ENCODE measurements around the gene BLVRB. TPM values are rescaled to one million over a fixed set of nuclear protein-coding genes. Genes with fewer than 3 reads are reported as not detected.
"Not testable (repeated sequence)": the region's sequence is repeated elsewhere in the genome, so short reads cannot be mapped to it uniquely, and the experiment has no call there.

Gene BLVRB
- total RNA-seq, 1 donor from 2014 or later = 141 TPM

DNA sequence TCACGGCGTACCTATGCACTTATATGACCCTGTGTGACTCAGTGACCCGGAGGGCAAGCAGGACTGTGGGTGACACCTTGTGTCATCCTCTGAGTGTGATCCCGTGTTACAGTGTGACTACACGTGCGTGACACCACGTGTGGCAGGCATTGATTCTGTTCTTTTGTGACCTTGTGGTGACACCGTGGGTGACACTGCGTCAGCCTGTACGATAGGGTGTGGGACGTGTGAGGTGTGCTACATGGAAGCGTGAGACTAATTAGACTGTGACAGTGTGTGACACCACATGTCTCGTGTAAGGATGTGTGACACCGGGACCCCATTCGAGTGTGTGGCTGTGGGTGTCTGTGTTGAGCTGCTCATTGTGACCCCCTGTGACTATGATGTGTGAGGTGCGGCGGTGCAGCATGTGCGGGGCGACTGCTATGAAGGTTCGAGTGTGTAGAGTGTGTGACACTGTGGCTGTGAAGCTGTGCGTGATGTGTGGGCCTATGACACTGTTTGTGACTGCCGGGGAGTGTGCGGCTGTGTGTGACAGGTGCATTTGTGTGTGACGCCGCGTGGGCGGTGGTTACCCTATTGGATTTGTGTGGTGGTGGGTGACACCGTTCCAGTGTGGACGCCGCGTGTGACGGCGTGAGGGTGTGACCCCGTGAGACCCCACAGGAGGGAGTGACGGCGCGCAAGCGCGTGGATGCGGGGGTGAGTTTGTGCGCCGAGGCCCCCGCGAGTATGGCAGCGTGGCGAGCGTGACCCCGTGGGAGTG, 857 bp upstream of the BLVRB start:
- peak overlapping the region; percentile 75 to 92 (median 81) for H3K9ac ChIP-seq (ENCODE audit: low read depth in 1 of 3, low read length in 3 of 3)
- peak overlapping the region; percentile 95 for H3K27ac ChIP-seq (ENCODE audit: low read depth, low read length)
- H3K4me1 ChIP-seq (ENCODE audit: control insufficient read depth in 3 of 3, insufficient read depth in 3 of 3, low read length in 3 of 3) = peaks cover 25 to 28% (median 27%) of the 10 kb centered on the region in 3 donors
- no peaks in the 10 kb centered on the region for H3K9me3 ChIP-seq (ENCODE audit: control insufficient read depth in 3 of 3, low read length in 3 of 3)
- H3K27me3 ChIP-seq (ENCODE audit: control insufficient read depth in 3 of 3, insufficient read depth in 3 of 3, low read length in 3 of 3) = no peaks in the 10 kb centered on the region
- H3K36me3 ChIP-seq (ENCODE audit: control insufficient read depth in 3 of 3, insufficient read depth in 3 of 3, low read length in 3 of 3) = peaks cover 0 to 4% (median 2%) of the 10 kb centered on the region in 3 donors
- peak overlapping the region; percentile 92 to 94 (median 92) for H3K4me3 ChIP-seq (ENCODE audit: low read length in 3 of 3)

DNA sequence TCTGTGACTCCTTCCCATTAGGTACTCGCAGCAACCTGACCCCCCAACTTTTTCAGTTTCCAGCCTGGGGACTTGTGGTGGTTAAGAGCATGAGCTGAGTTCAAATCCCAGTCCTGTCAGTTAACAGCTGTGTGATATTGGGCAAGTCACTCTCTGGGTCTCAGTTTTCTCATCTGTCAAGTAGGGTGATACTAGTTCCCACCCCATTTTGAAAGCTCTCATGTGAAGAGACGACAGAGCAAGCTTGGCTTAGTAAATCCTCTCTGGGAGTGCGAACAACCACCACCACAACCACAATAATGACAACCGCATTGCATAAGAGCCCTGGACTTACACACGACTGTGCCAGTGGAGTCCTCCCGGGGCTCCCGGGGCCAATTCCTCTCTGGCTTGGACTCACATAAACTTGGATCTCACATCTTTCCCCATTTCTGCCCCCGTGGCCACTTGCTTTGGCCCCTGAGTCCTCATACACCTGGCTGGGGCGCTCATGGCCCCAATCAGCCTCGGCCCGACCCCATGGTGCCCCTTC, 454 bp downstream of the BLVRB start:
- peaks cover 0 to 4% (median 2%) of the 10 kb centered on the region in 3 donors for H3K36me3 ChIP-seq (ENCODE audit: control insufficient read depth in 3 of 3, insufficient read depth in 3 of 3, low read length in 3 of 3)
- peak overlapping the region; percentile 87 to 92 (median 91) for H3K4me3 ChIP-seq (ENCODE audit: low read length in 3 of 3)
- peaks cover 25 to 31% (median 27%) of the 10 kb centered on the region in 3 donors for H3K4me1 ChIP-seq (ENCODE audit: control insufficient read depth in 3 of 3, insufficient read depth in 3 of 3, low read length in 3 of 3)
- H3K27ac ChIP-seq (ENCODE audit: low read depth, low read length) = peak overlapping the region; percentile 95
- no peaks in the 10 kb centered on the region for H3K9me3 ChIP-seq (ENCODE audit: control insufficient read depth in 3 of 3, low read length in 3 of 3)
- peak overlapping the region; percentile 86 to 92 (median 86) for H3K9ac ChIP-seq (ENCODE audit: low read depth in 1 of 3, low read length in 3 of 3)
- H3K27me3 ChIP-seq (ENCODE audit: control insufficient read depth in 3 of 3, insufficient read depth in 3 of 3, low read length in 3 of 3) = no peaks in the 10 kb centered on the region

DNA sequence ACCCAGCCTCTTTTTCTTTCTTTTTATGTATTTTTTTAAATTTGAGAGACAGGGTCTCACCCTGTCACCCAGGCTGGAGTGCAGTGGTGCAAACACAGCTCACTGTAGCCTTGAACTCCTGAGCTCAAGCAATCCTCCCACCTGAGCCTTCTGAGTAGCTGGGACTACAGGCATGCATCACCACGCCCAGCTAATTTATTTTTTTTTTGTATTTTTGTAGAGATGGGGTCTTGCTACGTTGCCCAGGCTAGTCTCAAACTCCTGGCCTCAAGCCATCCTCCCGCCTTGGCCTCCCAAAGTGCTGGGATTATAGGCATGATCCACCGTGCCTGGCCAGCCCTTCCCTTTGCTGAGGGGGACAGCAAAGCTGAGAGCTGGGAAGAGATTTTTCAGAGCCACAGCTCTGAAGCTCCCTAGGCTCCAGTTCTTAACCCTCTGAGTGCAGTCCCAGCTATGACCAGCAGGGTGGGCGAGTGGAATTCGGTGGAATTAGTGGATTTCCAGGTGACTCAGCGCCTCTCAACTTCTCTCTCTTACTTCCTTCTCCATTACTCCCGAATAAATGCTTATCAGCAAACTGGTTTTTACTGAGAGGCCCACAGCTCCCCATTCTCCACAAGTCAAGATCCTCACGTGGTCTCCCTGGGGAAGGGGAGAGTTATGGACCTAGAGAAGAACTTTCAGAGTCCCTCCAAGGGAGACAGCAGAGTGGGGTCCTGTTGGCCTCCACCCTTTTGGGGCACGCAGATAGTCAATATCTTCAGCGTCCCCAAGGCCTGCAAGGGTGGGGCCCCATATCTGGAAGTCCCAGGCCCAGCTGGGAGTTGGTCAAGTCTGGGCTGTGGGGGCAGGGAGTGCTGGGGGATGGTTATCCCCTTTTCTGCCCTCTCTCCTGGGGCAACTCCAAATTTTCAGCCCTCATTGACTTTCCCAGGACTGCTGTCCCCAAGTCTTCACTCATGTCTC, 1.2 kb downstream of the BLVRB start:
- H3K4me3 ChIP-seq (ENCODE audit: low read length in 3 of 3) = peak overlapping the region; percentile 87 to 92 (median 91)

DNA sequence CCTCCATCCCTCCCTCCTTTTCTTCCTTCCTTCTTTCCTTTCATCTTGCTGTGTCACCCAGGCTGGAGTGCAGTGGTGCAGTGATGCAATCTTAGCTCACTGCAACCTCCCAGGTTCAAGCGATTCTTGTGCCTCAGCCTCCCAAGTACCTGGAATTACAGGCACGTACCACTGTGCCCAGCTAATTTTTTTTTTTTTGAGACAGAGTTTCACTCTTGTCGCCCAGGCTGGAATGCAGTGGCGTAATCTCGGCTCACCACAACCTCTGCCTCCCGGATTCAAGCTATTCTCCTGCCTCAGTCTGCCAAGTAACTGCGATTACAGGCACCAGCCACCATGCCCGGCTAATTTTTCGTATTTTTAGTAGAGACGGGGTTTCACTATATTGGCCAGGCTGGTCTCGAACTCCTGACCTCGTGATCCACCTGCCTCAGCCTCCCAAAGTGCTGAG, 1.9 kb downstream of the BLVRB start:
- peaks cover 25 to 31% (median 27%) of the 10 kb centered on the region in 3 donors for H3K4me1 ChIP-seq (ENCODE audit: control insufficient read depth in 3 of 3, insufficient read depth in 3 of 3, low read length in 3 of 3)

More for the DNA sequence above, 1.2 kb downstream of the BLVRB start:
- Histone ChIP-seq H3K27ac (ENCODE audit: low read depth, low read length) (peak overlapping the region; percentile 95), H3K36me3 (ENCODE audit: control insufficient read depth in 3 of 3, insufficient read depth in 3 of 3, low read length in 3 of 3) (peaks cover 0 to 4% (median 2%) of the 10 kb centered on the region in 3 donors), H3K27me3 (ENCODE audit: control insufficient read depth in 3 of 3, insufficient read depth in 3 of 3, low read length in 3 of 3) (no peaks in the 10 kb centered on the region), H3K4me1 (ENCODE audit: control insufficient read depth in 3 of 3, insufficient read depth in 3 of 3, low read length in 3 of 3) (peaks cover 25 to 31% (median 27%) of the 10 kb centered on the region in 3 donors), H3K9me3 (ENCODE audit: control insufficient read depth in 3 of 3, low read length in 3 of 3) (no peaks in the 10 kb centered on the region), H3K9ac (ENCODE audit: low read depth in 1 of 3, low read length in 3 of 3) (peak overlapping the region; percentile 86 to 92 (median 86))

DNA sequence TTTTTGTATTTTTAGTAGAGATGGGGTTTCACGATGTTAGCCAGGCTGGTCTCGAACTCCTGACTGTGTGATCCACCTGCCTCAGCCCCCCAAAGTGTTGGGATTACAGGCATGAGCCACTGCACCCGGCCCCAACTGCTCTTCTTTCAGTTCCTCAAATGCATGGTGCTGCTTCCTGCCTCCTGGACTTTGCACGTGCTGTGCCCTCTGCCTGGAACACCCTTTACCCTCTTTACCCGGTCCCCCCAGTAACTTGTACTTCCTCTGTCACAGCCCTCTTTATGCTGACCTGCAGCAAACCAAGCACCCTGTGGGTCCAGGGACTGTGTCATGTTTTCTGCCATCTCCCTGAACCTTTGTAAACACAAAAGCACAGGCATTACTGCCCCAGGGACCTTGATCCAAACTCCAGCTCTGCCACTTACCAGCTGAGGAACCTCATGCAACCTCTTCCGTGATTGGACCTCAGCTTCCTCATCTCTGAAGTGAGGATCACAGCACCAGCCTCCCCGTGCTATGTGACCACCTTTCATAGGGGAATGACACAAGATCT, 3.8 kb downstream of the BLVRB start:
- H3K27ac ChIP-seq (ENCODE audit: low read depth, low read length) = no peak overlapping the region
- H3K4me1 ChIP-seq (ENCODE audit: control insufficient read depth in 3 of 3, insufficient read depth in 3 of 3, low read length in 3 of 3) = peaks cover 21 to 27% (median 25%) of the 10 kb centered on the region in 3 donors
- no peaks in the 10 kb centered on the region for H3K27me3 ChIP-seq (ENCODE audit: control insufficient read depth in 3 of 3, insufficient read depth in 3 of 3, low read length in 3 of 3)
- no peaks in the 10 kb centered on the region for H3K9me3 ChIP-seq (ENCODE audit: control insufficient read depth in 3 of 3, low read length in 3 of 3)
- H3K9ac ChIP-seq (ENCODE audit: low read depth in 1 of 3, low read length in 3 of 3) = no peak overlapping the region
- H3K36me3 ChIP-seq (ENCODE audit: control insufficient read depth in 3 of 3, insufficient read depth in 3 of 3, low read length in 3 of 3) = peaks cover 9 to 12% (median 11%) of the 10 kb centered on the region in 3 donors
- no peak overlapping the region for H3K4me3 ChIP-seq (ENCODE audit: low read length in 3 of 3)

More for the DNA sequence above, 1.9 kb downstream of the BLVRB start:
- H3K9me3 ChIP-seq (ENCODE audit: control insufficient read depth in 3 of 3, low read length in 3 of 3); H3K36me3 ChIP-seq (ENCODE audit: control insufficient read depth in 3 of 3, insufficient read depth in 3 of 3, low read length in 3 of 3); H3K9ac ChIP-seq (ENCODE audit: low read depth in 1 of 3, low read length in 3 of 3); H3K4me3 ChIP-seq (ENCODE audit: low read length in 3 of 3); H3K27me3 ChIP-seq (ENCODE audit: control insufficient read depth in 3 of 3, insufficient read depth in 3 of 3, low read length in 3 of 3): not testable (repeated sequence)
- peak overlapping the region; percentile 95 for H3K27ac ChIP-seq (ENCODE audit: low read depth, low read length)

DNA sequence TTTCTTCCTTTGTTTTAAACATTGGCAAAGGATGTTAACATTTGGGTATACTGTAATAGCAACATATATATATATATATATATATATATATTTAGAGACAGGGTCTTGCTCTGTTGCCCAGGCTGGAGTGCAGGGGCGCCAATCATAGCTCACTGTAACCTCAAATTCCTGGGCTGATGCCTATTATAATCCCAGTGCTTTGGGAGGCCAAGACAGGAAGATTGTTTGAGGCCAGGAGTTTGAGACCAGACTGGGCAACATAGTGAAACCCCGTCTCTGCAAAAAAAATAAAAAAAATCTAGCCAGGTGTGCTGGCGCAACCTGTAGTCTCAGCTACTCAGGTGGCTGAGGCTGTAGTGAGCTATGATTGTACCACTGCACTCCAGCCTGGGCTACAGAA, 5.4 kb downstream of the BLVRB start:
- Histone ChIP-seq H3K27me3 (ENCODE audit: control insufficient read depth in 3 of 3, insufficient read depth in 3 of 3, low read length in 3 of 3) (no peaks in the 10 kb centered on the region), H3K4me3 (ENCODE audit: low read length in 3 of 3) (no peak overlapping the region), H3K27ac (ENCODE audit: low read depth, low read length) (no peak overlapping the region)

DNA sequence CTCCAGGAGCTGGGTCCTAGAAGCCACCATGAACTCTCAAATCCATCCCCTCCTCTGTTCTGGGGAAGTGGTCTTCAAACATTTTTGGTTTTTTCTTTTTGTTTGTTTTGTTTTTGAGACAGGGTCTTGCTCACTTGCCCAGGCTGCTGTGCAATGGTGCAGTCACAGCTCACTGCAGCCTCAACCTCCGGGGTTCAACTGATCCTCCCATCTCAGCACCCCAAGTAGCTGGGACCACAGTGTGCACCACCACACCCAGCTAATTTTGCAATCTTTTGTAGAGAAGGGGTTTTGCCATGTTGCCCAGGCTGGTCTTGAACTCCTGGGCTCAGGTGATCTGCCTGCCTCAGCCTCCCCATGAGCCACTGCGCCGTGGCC, 7.0 kb downstream of the BLVRB start:
- H3K9me3 ChIP-seq (ENCODE audit: control insufficient read depth in 3 of 3, low read length in 3 of 3) = no peaks in the 10 kb centered on the region
- no peak overlapping the region for H3K27ac ChIP-seq (ENCODE audit: low read depth, low read length)
- no peaks in the 10 kb centered on the region for H3K27me3 ChIP-seq (ENCODE audit: control insufficient read depth in 3 of 3, insufficient read depth in 3 of 3, low read length in 3 of 3)
- no peak overlapping the region for H3K9ac ChIP-seq (ENCODE audit: low read depth in 1 of 3, low read length in 3 of 3)
- no peak overlapping the region for H3K4me3 ChIP-seq (ENCODE audit: low read length in 3 of 3)
- H3K36me3 ChIP-seq (ENCODE audit: control insufficient read depth in 3 of 3, insufficient read depth in 3 of 3, low read length in 3 of 3) = peaks cover 9 to 15% (median 14%) of the 10 kb centered on the region in 3 donors
- H3K4me1 ChIP-seq (ENCODE audit: control insufficient read depth in 3 of 3, insufficient read depth in 3 of 3, low read length in 3 of 3) = peaks cover 0 to 5% (median 0%) of the 10 kb centered on the region in 3 donors

More for the DNA sequence above, 5.4 kb downstream of the BLVRB start:
- Histone ChIP-seq H3K9ac (ENCODE audit: low read depth in 1 of 3, low read length in 3 of 3) (no peak overlapping the region), H3K9me3 (ENCODE audit: control insufficient read depth in 3 of 3, low read length in 3 of 3) (no peaks in the 10 kb centered on the region), H3K4me1 (ENCODE audit: control insufficient read depth in 3 of 3, insufficient read depth in 3 of 3, low read length in 3 of 3) (peaks cover 11 to 16% (median 13%) of the 10 kb centered on the region in 3 donors), H3K36me3 (ENCODE audit: control insufficient read depth in 3 of 3, insufficient read depth in 3 of 3, low read length in 3 of 3) (peaks cover 9 to 14% (median 13%) of the 10 kb centered on the region in 3 donors)

DNA sequence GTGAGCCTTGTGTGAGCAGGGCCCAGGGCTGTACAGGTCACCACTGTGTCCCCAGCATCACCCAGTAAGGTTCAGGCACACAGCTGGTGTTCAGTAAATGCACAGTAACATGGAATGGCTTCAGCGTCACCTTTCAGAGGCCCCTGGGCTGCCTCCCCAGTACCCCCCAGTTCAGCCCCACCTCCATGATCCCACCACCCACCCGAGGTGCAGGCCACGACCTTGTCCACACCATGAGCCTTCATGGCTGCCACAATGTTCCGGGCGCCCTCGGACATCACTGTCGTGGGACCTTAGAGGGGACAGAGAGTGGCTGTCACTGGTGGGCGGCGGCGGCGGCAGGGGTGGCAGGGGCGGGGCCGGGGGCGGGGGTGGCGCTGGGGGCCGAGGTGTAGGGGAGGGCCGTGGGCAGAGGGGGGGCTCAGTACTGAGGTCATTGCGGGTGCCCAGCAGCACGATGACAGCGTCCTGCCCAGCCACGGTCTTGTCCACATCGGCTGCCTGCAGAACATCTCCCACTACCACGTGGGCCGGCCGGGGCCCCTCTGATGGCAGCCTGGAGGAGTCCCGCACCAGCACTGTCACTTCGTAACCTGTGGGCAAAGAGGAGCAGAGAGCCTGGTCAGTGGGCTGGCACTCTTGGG, 7.5 kb downstream of the BLVRB start:
- no peak overlapping the region for H3K27ac ChIP-seq (ENCODE audit: low read depth, low read length)
- peaks cover 0 to 5% (median 0%) of the 10 kb centered on the region in 3 donors for H3K4me1 ChIP-seq (ENCODE audit: control insufficient read depth in 3 of 3, insufficient read depth in 3 of 3, low read length in 3 of 3)
- H3K36me3 ChIP-seq (ENCODE audit: control insufficient read depth in 3 of 3, insufficient read depth in 3 of 3, low read length in 3 of 3) = peaks cover 11 to 15% (median 14%) of the 10 kb centered on the region in 3 donors
- H3K27me3 ChIP-seq (ENCODE audit: control insufficient read depth in 3 of 3, insufficient read depth in 3 of 3, low read length in 3 of 3) = no peaks in the 10 kb centered on the region
- no peak overlapping the region for H3K4me3 ChIP-seq (ENCODE audit: low read length in 3 of 3)
- H3K9me3 ChIP-seq (ENCODE audit: control insufficient read depth in 3 of 3, low read length in 3 of 3) = no peaks in the 10 kb centered on the region
- no peak overlapping the region for H3K9ac ChIP-seq (ENCODE audit: low read depth in 1 of 3, low read length in 3 of 3)

DNA sequence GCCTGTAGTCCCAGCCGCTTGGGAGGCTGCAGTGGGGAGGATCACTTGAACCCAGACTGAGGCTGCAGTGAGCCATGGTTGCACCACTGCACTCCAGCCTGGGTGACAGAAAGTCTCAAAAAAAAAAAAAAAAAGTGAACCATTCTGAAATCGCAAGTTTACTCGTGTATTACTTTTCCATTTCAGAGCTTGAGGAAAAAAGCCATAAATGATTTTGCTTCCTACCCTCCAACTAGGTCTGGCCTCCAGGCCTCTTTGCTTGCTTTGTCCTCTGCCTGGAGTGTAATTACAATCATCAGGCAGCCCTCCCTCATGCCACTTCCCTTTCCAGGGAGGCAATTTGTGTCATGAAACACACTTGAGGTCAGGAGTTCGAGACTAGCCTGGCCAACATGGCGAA, 8.5 kb downstream of the BLVRB start:
- H3K4me1 ChIP-seq (ENCODE audit: control insufficient read depth in 3 of 3, insufficient read depth in 3 of 3, low read length in 3 of 3) = peaks cover 0 to 5% (median 0%) of the 10 kb centered on the region in 3 donors
- no peak overlapping the region for H3K4me3 ChIP-seq (ENCODE audit: low read length in 3 of 3)
- no peak overlapping the region for H3K27ac ChIP-seq (ENCODE audit: low read depth, low read length)
- H3K36me3 ChIP-seq (ENCODE audit: control insufficient read depth in 3 of 3, insufficient read depth in 3 of 3, low read length in 3 of 3) = peaks cover 13 to 15% (median 14%) of the 10 kb centered on the region in 3 donors
- no peak overlapping the region for H3K9ac ChIP-seq (ENCODE audit: low read depth in 1 of 3, low read length in 3 of 3)
- H3K27me3 ChIP-seq (ENCODE audit: control insufficient read depth in 3 of 3, insufficient read depth in 3 of 3, low read length in 3 of 3) = no peaks in the 10 kb centered on the region
- no peaks in the 10 kb centered on the region for H3K9me3 ChIP-seq (ENCODE audit: control insufficient read depth in 3 of 3, low read length in 3 of 3)

Data from skeletal muscle tissue (tissue), 4 donors.